ENCODE data around the gene LMBRD1.
"Not testable (repeated sequence)": the region's sequence is repeated elsewhere in the genome, so short reads cannot be mapped to it uniquely, and the experiment has no call there.

Gene LMBRD1

GRCh38 chr6:69732640-69733039 is 64.2 kb downstream of the LMBRD1 start:
- DNase-seq (ENCODE audit: low spot score), result no peak

- DNase-seq (ENCODE audit: low spot score), result no peak
These were observed 64.8 kb downstream of the LMBRD1 start for GRCh38 chr6:69732045-69732444.

- peak; percentile 11 for DNase-seq (ENCODE audit: low spot score)
These were observed 66.8 kb downstream of the LMBRD1 start for GRCh38 chr6:69729870-69730449.

GRCh38 chr6:69722683-69723082 is 74.1 kb downstream of the LMBRD1 start:
- no peak for DNase-seq (ENCODE audit: low spot score)

- DNase-seq (ENCODE audit: low spot score), result peak; percentile 35
These were observed 77.1 kb downstream of the LMBRD1 start for GRCh38 chr6:69719602-69720193.

GRCh38 chr6:69706724-69707123 is 90.1 kb downstream of the LMBRD1 start:
- DNase-seq (ENCODE audit: low spot score), result no peak

- no peak for DNase-seq (ENCODE audit: low spot score)
These were observed 90.9 kb downstream of the LMBRD1 start for GRCh38 chr6:69705954-69706353.

- no peak for DNase-seq (ENCODE audit: low spot score)
These were observed 91.9 kb downstream of the LMBRD1 start for GRCh38 chr6:69704916-69705315.

GRCh38 chr6:69699655-69700054 is 97.2 kb downstream of the LMBRD1 start:
- DNase-seq (ENCODE audit: low spot score), result no peak

GRCh38 chr6:69696273-69696672 is 100.5 kb downstream of the LMBRD1 start:
- no peak for DNase-seq (ENCODE audit: low spot score)

- peak; percentile 9 for DNase-seq (ENCODE audit: low spot score)
These were observed 103.0 kb downstream of the LMBRD1 start for GRCh38 chr6:69693762-69694161.

- DNase-seq (ENCODE audit: low spot score), result no peak
These were observed 105.8 kb downstream of the LMBRD1 start for GRCh38 chr6:69690986-69691385.

GRCh38 chr6:69680302-69680701 is 116.5 kb downstream of the LMBRD1 start:
- DNase-seq (ENCODE audit: low spot score), result no peak

- no peak for DNase-seq (ENCODE audit: low spot score)
These were observed 123.5 kb downstream of the LMBRD1 start for GRCh38 chr6:69673298-69673697.

- no peak for DNase-seq (ENCODE audit: low spot score)
These were observed 127.9 kb downstream of the LMBRD1 start for GRCh38 chr6:69668916-69669315.

- DNase-seq (ENCODE audit: low spot score), result not testable (repeated sequence)
These were observed 130.0 kb downstream of the LMBRD1 start for GRCh38 chr6:69666779-69667178.

GRCh38 chr6:69665437-69665836 is 131.4 kb downstream of the LMBRD1 start:
- no peak for DNase-seq (ENCODE audit: low spot score)

- no peak for DNase-seq (ENCODE audit: low spot score)
These were observed 132.3 kb downstream of the LMBRD1 start for GRCh38 chr6:69664551-69664950.

- DNase-seq (ENCODE audit: low spot score), result no peak
These were observed 133.6 kb downstream of the LMBRD1 start for GRCh38 chr6:69663215-69663614.

- DNase-seq (ENCODE audit: low spot score), result no peak
These were observed 146.1 kb downstream of the LMBRD1 start for GRCh38 chr6:69650703-69651102.

GRCh38 chr6:69647726-69648125 is 149.1 kb downstream of the LMBRD1 start:
- DNase-seq (ENCODE audit: low spot score), result no peak

GRCh38 chr6:69643688-69644087 is 153.1 kb downstream of the LMBRD1 start:
- no peak for DNase-seq (ENCODE audit: low spot score)

- DNase-seq (ENCODE audit: low spot score), result no peak
These were observed 163.9 kb downstream of the LMBRD1 start for GRCh38 chr6:69632932-69633331.

All from GM03348 (cell line).